GM18505 (cell line): ENCODE data around the gene ADAMTS18.

Experiments used
- ATAC-seq: cut with Tn5 transposase; IDR thresholded peaks from one replicate; pipeline ENCODE4 v1.9.1; 2021; ENCODE audit not compliant: unreplicated experiment
- POLR2A ChIP-seq: IDR thresholded peaks from 4 replicates; pipeline ENCODE4 v1.6.1; 2011; ENCODE audit warnings: borderline replicate concordance; ENCODE audit not compliant: insufficient read depth, insufficient read length; ENCODE audit errors: extremely low read depth

ADAMTS18 gene

GRCh38 chr16:77424871-77425604 lies 9.8 kb downstream of the ADAMTS18 start:
- no peak for TF ChIP-seq POLR2A
- no peak for ATAC-seq

- no peak for ATAC-seq
These were observed 12.5 kb downstream of the ADAMTS18 start for GRCh38 chr16:77422196-77422784.

GRCh38 chr16:77416939-77417480 lies 17.8 kb downstream of the ADAMTS18 start:
- no peak for ATAC-seq
- no peak for TF ChIP-seq POLR2A

More at GRCh38 chr16:77422196-77422784, 12.5 kb downstream of the ADAMTS18 start:
- no peak for TF ChIP-seq POLR2A

DNA sequence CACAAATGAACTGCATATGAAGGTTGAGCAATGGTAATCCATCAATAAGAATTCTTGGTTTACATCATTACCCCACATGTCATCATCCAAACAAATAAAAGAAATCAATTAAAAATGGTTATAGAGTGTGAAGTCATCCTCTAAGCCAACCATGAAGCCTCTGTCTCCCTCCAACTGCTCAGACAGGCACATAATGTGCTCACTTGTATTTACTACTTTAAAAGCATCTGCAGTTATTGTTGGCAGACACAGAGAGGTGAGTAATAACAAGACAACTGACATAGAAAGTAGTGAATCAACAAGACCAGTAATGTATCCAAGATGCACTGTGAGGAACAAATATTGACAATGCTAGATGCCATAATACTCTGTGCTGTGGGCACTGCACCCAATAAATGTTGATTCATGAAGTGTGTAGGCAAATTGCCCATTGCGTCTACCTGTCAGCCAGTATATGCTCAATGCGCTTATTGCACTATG lies 20.0 kb downstream of the ADAMTS18 start:
- TF ChIP-seq POLR2A: no peak
- no peak for ATAC-seq

DNA sequence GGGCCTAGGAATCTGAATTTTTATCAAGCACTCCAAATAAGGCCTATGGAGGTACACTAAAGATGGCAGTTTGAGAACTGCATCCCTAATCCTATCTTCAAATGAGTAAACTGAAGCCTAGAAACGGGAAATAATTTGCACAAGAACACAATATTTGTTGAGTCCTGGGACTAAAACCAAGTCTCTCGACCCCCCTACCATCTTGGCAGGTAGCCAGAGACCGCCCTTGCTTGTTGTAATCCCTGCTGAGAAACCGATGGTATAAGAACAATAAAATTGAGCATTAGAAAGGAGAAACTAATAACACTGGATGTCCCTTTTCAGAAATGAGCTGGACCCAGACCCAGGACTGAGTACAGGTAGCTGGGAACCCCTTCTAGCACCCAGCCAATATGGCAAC lies 24.4 kb downstream of the ADAMTS18 start:
- no peak for TF ChIP-seq POLR2A
- ATAC-seq: no peak

GRCh38 chr16:77409311-77409710 lies 25.5 kb downstream of the ADAMTS18 start:
- no peak for TF ChIP-seq POLR2A
- ATAC-seq: no peak

GRCh38 chr16:77408607-77409006 lies 26.2 kb downstream of the ADAMTS18 start:
- ATAC-seq: no peak
- TF ChIP-seq POLR2A: no peak

DNA sequence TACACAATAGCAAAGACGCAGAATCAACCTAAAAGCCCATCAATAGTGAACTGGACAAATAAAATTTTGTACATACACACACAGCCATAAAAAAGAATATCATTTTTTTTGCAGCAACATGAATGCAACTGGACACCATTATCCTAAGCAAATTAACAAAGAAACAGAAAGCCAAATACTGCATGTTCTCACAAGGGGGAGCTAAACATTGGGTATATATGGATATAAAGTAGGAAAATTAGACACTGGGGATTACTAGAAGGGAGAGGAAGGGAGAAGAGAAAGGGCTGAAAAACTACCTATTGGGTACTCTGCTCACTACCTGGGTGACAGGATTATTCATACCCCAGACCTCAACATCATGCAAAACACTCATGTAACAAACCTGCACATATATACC lies 28.2 kb downstream of the ADAMTS18 start:
- TF ChIP-seq POLR2A: no peak
- no peak for ATAC-seq

- no peak for TF ChIP-seq POLR2A
- no peak for ATAC-seq
These were observed 30.1 kb downstream of the ADAMTS18 start for GRCh38 chr16:77404775-77405174.

DNA sequence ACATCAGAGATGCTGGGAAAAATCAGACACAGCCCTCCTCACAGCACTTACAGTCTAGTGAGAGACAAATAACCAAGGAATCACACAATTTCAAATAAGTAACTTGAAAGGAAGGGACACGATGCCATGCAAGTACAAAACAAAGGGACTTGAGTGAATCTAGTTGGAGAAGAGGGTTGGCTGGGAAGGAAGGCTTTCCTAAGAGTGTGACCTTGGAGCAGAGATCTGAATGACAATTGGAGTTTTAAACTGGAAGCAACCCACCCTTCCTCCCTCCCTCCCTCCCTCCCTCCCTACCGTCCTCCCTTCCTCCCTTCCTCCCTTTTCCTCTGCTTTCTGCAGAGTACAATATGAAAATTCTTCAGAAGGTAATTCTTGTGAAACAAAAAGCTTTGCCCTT lies 31.1 kb downstream of the ADAMTS18 start:
- TF ChIP-seq POLR2A: no peak
- no peak for ATAC-seq

DNA sequence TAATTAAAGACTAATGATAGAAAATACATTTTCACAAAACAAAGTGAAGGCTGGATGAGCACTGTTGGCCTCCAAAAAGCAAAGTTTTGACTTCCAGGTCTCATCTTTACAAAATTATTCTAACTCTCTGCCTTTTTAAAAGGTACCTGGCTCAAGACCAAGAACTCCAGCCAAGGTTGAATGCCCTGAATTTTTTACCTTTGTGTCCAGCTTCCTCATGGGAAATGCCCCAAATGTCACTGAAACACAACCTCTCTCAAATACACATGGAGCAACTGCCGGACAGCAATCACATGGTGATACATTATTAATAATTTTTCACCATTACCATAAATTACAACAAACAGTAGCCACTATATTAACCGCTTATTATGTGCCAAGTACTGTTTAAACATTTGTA lies 32.2 kb downstream of the ADAMTS18 start:
- TF ChIP-seq POLR2A: no peak
- no peak for ATAC-seq

DNA sequence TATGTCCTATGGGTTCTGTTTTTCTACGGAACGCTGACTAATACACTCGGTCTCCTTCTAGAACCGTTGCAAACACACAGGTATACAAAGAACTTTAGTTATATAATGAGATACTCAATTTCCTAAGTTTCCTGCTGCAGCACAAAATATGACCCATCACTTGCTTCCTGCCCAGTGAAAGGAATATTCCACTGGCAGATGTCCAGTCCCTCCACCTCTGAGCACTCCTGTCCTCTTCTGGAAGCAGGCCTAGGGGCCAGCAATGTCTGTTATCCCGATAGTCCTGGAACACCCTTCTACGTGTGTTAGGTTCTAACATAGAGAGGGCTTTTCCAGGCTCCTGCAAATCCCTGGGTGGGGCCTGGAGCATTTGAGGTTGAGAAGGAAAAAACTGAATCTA lies 32.7 kb downstream of the ADAMTS18 start:
- no peak for TF ChIP-seq POLR2A
- no peak for ATAC-seq

DNA sequence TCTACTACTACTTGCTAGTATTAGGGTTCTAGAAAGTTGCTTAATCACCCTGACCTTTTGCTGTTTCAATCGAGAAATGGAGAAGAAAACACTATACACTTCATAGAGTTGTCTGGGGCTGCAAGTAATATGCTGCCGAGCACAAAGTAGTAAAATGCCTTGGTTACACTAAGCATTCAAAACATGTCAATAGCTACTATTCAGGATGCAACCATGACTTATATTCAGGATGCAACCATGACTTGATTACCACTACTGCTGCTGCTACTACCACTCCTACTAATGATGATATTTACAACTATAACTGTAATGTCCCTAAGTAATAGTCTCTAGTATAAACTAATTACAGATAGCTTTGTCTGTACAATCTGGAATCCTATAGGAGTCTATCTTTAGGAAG lies 35.3 kb downstream of the ADAMTS18 start:
- ATAC-seq: no peak
- no peak for TF ChIP-seq POLR2A

DNA sequence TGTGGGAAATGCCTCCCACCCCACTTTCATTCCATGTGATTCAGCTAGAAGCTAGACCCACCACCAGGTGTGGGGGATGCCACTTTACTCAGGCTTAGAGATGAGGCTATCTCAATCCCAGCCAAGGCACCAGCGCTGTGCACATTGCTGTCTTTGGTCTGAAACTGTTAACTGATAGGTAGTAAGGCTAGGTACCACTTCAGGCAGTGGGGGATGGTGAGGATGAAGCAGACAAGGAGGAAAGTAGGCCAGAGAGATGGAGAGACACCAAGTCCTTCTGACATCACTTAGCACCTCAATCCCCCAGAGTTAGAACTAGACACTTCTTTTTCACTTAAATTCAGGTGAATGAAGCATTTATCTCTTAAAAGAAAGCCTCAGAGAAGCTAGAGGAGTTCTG lies 35.8 kb downstream of the ADAMTS18 start:
- TF ChIP-seq POLR2A: no peak
- ATAC-seq: no peak

DNA sequence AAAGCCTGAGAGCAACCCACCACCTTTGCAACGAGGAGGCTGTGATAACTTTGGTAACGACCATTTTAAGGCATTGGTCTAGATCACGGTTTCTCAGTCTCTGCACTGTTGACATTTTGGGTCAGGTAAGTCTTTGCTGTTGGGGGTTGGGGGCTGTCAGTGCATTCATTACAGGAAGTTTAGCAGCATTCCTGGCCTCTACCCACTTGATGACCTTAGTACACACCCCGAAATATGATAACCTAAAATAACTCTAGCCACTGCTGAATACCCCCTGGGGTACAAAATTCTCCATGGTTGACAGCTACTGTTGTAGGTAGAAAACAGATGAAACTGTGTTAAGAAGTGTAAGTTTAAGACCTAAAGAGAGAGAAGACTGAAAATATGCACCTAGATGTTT lies 36.3 kb downstream of the ADAMTS18 start:
- no peak for ATAC-seq
- TF ChIP-seq POLR2A: no peak

DNA sequence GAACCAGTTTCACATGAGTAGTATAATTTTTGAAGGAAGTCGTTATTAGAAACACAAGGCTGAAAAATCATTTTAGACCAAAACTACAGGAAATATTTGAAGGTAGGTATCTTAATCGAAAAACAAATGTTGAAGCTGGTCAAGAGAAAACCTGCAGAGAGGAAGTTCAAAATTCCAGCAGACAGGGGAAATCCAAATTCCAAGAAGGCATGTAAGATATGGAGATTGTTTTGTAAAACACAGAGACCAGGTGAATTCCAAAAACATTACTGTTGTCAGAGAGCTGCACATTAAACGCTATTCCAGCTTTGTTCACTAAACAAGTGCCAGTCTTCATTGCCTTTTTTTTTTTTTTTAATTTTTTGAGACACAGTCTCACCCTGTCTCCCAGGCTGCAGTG lies 38.4 kb downstream of the ADAMTS18 start:
- ATAC-seq: no peak
- no peak for TF ChIP-seq POLR2A
